ENCODE data around the gene JCAD.

The JCAD gene

DNA sequence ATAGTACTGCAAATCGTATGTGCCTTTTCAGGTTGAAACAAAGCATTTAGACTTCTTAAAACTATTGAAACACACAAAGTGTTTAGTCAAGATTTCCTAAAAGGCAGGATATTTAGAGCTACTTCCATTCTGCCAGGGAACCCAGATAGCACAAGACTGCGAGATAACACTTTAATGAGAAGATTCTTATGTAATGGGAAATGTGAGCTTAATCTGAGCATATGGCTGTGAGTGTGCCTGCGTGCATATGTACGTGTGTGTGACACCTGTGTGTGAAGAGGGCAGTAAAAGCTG, 14.3 kb upstream of the JCAD start:
- no peak for DNase-seq

DNA sequence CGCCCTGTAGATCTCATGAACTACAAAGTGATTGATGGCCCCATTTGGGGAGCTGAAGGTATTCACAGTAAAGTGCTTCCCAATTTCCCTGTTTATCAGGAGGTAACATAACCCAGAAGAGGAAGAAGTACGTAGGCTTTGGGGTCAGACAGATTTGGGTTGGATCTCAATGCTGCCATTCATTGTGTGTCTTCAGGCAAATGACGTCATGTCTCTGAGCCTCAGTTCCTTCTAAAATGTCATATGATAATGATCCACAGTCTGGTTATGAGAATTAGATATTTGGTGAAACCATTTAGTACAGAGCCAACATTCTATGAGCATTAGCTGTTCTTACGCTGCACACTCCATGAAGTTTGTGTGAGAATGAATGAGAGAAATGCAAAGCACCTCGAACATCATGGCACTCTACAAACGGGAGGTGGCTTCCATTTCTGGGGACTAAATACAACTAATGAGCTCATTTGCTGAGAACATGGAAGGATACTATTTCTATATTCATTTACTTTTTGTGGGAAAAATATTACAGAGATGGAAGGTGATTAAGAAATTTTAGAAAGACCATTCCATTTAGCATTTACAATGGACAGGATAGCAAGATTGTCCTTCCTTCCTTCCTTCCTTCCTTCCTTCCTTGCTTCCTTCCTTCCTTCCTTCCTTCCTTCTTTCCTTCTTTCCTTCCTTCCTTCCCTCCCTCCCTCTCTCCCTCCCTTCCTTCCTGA, 13.8 kb upstream of the JCAD start:
- DNase-seq: no peak

DNA sequence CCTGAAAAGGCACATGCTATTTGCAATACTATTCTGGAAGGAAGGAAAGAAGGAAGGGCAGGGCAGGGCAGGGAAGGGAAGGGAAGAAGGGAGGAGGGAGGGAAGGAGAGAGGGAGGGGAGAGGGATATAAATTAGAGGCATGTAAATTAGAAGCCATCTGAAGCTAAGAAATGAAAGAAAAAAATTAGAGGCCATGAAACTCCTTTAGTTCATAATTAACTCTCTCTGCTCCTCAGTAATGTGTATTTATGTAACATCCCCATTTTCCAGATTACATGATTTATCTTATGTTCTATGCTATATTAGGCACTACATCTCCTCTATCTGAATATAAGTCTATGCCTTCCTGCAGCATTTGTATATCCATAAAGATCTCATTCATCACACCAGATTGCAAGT, 12.7 kb upstream of the JCAD start:
- no peak for DNase-seq

DNA sequence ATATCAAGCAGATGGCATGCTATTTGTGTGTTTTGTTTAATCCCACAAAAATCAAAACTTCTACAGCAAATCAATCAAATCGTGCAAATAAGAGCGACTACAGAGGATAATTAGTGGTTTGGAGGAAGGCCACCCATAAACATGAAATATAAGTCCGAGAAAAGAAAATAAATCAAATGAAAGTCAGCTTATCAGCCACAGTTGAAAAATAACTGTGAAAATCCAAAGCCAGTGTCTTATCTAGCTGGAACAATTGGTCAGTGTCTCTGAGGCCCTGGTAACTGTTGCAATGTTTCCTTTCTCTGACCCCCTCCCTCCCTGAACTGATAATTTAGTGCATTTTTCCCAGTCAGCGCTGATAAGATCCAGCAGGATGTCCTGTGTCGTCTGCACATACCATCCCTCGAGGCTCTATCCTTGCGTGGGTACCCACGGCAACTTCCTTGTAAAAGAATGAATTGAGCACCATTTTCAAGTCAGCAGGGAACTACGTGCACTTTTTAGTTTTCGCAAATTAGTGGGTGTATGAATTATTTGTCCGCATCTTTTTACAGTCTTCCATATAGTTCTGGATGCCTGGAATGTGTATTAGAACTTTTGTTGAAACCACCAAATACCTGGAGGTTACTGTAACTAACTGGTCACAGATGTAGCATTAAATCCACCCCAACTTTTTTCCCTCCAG, 10.8 kb upstream of the JCAD start:
- peak; percentile 84 for DNase-seq

GRCh38 chr10:30068492-30069223, 9.3 kb upstream of the JCAD start:
- no peak for DNase-seq

GRCh38 chr10:30063099-30063498, 3.7 kb upstream of the JCAD start:
- DNase-seq: peak; percentile 83

DNA sequence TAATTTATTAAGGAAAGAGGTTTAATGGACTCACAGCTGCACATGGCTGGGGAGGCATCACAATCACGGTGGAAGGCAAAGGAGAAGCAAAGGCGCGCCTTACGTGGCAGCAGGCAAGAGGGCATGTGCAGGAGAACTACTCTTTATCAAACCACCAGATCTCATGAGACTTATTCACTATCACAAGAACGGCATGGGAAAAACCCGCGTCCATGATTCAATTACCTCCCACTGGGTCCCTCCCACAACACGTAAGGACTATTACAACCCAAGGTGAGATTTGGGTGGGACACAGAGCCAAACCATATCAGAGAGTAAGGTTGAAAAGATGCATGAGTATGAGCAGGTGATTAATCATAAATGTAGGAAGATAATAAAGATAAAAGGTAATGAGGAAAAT, 3.2 kb upstream of the JCAD start:
- no peak for DNase-seq

- peak; percentile 95 for DNase-seq
These were observed 2.7 kb upstream of the JCAD start for GRCh38 chr10:30062090-30062489.

- no peak for DNase-seq
These were observed 735 bp downstream of the JCAD start for GRCh38 chr10:30058570-30059132.

DNA sequence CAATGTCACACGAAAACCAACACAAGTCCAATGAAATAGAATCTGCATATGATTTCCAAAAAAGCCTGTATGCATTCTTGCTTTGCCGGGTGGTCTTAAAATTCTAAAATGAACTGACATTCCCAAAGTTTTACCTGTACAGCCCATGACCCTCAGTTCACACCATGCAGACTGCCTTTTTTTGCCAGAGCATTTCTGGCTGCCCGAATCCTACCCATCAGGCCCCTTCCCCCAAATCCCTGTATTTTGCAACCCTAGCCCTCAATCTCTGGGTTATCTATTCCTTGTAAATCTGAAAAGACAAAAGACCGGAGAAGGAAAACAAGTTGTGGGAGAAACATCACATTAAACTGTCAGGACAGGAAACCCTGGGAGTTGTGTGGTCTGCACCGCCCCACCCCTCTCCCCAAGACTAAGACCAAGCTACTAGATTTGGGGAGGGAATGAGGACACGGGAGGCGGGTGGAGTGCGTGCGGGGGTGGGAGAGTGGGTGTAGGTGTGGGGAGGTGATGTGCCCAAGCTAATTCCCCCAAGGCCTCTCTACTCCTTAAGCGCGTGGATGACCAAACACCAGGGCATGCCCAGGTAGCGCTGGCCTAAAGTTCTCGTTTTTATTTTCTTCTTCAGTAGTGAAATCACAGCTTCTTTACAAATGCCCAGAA, 1.4 kb downstream of the JCAD start:
- DNase-seq: no peak

DNA sequence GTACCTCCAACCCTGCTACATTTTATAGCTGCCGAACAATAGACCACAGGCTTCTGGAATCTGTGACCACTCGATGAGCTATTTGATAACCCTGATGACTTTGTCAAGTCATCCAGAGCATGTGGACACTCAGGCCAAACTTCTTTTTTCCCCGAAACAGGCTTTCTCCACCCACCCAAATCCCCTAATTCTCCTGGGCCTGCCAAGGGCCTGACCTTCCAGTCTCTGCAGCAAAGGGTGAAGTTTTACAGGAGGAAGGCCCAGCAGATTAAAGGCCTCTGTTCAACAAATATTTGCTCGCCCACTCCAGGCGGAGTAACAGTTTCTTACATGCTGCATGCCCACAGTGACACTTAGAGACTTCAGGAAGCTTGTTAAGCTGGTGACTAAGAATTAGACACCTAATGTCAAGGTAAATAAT, 2.0 kb downstream of the JCAD start:
- DNase-seq: peak; percentile 47

DNA sequence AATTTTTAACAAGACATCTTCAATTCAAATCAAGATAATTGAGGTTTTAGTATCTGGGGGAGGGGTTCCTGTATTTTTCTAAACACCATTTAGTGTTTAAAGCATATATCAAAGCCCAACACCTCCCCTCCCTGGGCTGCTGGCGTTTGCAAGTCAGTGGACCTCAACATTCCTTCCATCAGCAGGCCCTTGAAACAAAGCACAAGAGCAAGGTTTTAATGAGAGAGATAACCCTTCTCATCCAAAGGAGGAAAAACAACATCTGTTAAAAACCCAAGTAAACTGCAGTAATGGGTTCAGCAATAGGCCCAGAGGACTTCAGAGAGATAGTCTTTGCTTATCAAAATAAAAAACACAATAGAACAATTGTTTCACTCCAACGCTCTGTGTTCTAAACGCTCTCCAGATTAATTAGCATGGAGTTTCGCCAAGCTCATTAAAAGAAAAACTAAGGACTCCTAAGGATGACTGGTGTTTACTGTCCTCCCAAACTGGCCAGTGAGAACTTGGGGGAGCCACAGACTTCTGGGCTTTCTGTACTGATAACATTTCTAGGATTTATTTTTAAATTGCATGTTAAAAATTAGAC, 2.5 kb downstream of the JCAD start:
- no peak for DNase-seq

DNA sequence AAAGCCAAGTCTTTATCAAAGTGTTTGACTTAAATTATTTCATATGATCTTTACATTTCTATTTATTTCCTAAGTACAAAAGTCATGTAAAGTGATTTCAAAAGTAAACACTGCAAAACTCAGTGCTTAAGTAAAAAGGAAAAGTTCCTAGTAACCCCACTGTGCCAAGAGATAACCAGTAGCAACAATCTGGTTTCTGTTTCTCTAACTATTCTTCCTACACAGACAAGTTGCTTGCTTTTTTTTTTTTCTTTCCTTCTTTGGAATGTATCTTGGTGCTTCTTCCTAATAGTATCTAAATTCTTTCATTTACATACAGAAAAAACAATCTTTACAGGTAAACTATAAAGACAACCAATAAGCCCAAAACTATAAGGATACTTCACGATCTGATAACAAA, 3.1 kb downstream of the JCAD start:
- no peak for DNase-seq

- peak; percentile 72 for DNase-seq
These were observed 4.1 kb downstream of the JCAD start for GRCh38 chr10:30055226-30055662.

DNA sequence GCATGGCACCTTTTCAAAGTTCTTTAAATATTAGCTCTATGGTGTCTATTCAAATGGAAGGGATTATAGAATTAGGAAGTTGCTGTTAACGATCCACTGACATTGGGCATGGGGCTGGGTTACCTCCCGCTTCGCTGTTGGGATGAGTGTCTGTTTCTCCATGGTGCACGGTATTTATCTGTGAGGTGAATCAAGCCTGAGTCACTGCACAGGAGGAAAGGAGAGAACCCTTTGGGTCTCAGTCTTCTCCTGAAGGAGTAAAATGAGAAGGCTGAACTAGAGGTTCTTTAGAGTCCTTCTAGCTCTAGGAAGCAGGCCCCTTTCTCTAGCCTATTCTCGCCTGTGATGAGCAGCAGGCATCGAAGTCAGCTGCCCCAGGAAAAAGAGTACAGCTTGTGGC, 7.3 kb downstream of the JCAD start:
- peak; percentile 52 for DNase-seq

DNA sequence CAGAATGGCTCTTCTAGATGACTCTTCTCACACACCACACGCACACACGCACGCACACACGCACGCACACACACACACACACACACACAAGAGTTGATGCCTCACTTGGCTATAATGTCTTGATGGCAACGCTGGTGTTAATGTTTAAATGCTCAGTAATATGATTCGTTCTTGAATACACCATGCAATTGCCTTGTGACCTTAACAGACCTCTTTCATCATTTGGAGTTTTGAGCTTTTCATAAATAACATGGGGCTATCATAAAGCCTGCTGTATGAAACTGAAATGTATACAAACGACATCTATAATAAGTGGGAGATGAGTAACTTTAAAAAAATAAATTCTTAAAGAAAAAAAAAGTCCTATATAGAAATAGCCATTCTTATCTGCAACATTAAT, 8.2 kb downstream of the JCAD start:
- DNase-seq: no peak

DNA sequence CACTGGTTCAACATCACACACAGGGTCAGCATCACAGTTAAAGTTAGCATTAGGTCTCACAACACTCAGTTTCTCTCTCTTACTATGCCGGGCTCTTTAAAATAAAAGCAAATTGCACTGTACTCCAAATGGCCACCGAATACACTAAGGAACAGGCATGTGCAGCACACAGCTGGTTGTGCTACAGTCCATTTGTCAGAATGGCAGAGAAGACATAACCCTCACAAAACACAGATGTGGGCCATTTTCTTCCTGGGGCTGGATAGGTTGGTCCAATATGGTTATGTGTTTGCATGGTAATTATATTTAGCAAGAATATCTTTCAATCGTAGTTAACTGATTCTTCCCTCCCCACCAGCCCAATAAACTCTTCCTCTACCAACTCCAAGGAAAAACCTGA, 9.0 kb downstream of the JCAD start:
- DNase-seq: no peak

DNA sequence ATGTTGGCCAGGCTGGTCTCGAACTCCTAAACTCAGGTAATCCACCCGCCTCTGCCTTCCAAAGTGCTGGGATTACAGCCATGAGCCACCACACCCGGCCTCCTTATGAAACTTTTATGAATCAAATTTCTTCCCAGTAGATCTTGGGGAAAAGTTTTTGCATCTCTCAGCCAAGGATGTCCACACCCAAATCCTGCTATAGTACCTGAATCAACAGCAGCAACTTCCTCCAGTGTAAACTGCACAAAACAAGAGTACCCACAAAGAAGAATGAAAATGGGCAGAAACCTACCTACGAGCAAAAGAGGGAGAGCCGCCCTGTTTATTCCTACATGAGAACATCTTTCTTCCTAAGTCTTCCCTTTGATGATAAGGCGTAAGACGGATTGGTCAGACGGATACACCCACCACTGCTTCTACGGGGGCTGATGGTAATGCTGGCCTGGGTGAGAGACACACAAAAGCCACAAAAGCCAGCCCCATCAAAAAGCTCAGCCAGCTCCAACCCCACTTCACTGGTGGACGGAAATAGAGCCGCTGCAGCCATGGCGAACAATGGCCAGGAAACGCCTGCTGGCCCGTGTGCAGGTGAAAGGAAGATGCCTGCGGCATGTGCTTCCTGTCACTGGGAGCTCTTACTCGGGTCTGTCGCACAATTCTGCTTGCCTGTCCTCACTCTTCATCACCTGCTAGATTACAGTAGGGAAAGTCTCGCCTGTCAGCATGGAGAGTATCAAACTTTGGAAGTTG, 10.4 kb downstream of the JCAD start:
- DNase-seq: no peak

DNA sequence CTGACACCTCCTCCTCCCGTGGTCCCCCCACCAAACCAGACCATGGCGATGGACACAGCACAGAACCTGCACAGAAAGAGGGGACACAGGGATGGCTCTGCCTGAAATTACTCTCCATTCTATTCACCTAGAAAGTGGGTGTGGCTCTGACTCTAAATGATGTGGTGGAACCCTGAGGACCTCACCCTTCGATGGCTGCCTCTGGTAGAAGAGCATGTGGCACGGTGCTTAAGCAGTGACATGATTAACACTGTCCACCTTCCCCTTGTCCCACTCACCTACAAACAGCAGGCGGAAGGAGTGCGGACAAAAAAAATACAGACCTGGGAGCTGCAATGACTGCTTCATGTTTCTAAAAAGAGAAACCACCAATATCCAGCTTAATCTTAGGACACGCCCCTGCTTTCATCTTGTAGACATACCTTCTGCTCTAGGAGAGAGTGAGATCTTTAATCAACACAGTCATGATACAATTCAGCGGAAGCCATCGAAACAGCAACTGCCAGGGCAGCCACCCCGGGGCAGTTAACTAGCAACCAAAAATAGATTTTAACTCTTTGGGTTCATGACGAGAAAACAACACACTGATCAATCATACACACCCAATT, 11.4 kb downstream of the JCAD start:
- no peak for DNase-seq

GRCh38 chr10:30047430-30047829, 12.0 kb downstream of the JCAD start:
- no peak for DNase-seq

GRCh38 chr10:30046476-30046875, 12.9 kb downstream of the JCAD start:
- DNase-seq: no peak

- DNase-seq: no peak
These were observed 13.4 kb downstream of the JCAD start for GRCh38 chr10:30045961-30046360.
